Measurements from ENCODE around the gene TBC1D22B.

GRCh38 chr6:37210313-37210968 is 47.1 kb upstream of the TBC1D22B start:
- no peak for TF ChIP-seq POLR2A (IDR thresholded peaks at IDR 0.05)
- peak; percentile 95 to 99 (median 96) for TF ChIP-seq CTCF (IDR thresholded peaks at IDR 0.05)
